BJ (cell line): Measurements from ENCODE around the gene EHD4. TPM values are rescaled to one million over a fixed set of nuclear protein-coding genes. Genes with fewer than 3 reads are reported as not detected.

Source experiments
- CTCF ChIA-PET: fragments of 350-600 bp; formaldehyde crosslinking; extraction: SDS; loops from one replicate; lab custom pipeline; 2021; ENCODE audit warnings: antibody characterized with exemption, inconsistent platforms; lab: Yijun Ruan, JAX
- POLR2A ChIA-PET: fragments of 300-600 bp; sonication (Branson Sonifier 250); formaldehyde crosslinking; extraction: SDS; loops from one replicate; lab custom pipeline; 2021; ENCODE audit warnings: antibody characterized with exemption; lab: Charles Lee
- DNase-seq: peaks from one replicate; pipeline ENCODE4 v3.0.0-alpha.2; 2011; ENCODE audit warnings: low read depth
- H3K27me3 ChIP-seq: 2 replicates; pipeline ENCODE4 v1.6.0; 2011; ENCODE audit warnings: low read length; ENCODE audit not compliant: control insufficient read depth, insufficient read depth
- H3K36me3 ChIP-seq: 2 replicates; pipeline ENCODE4 v1.5.1; 2011; ENCODE audit warnings: low read length; ENCODE audit not compliant: control insufficient read depth, insufficient read depth
- H3K4me3 ChIP-seq: 2 replicates; pipeline ENCODE4 v1.5.1; 2011; ENCODE audit warnings: low read depth, mild to moderate bottlenecking, control low read depth, low read length
- CTCF ChIP-seq: IDR thresholded peaks from 2 replicates; pipeline ENCODE4 v1.5.1; 2011; ENCODE audit warnings: low read depth, mild to moderate bottlenecking, control low read depth, inconsistent platforms, low read length, moderate library complexity; ENCODE audit not compliant: insufficient read depth
- polyA plus RNA-seq: library from polyadenylated mRNA; depleted of rRNA; stranded (reverse); fragments of >200 nt; gene quantifications from 2 replicates; pipeline ENCODE4 v1.2.3, GENCODE V29; 2011

EHD4 gene
- polyA plus RNA-seq, 1 experiment = 17.0 TPM

GRCh38 chr15:41850482-41851166 is 121.7 kb downstream of the EHD4 start:
- TF ChIP-seq CTCF = no peak
- Histone ChIP-seq H3K4me3 (no peak overlapping the region), H3K27me3 (peaks cover 13% of the 10 kb centered on the region), H3K36me3 (peaks cover 3% of the 10 kb centered on the region)
- DNase-seq = no peak
- ChIA-PET CTCF (no interaction called here), POLR2A (no interaction called here)

GRCh38 chr15:41849861-41850260 is 122.5 kb downstream of the EHD4 start:
- ChIA-PET CTCF (no interaction called here), POLR2A (no interaction called here)
- Histone ChIP-seq H3K27me3 (peaks cover 13% of the 10 kb centered on the region), H3K4me3 (no peak overlapping the region), H3K36me3 (peaks cover 3% of the 10 kb centered on the region)
- no peak for TF ChIP-seq CTCF
- DNase-seq = no peak

- ChIA-PET POLR2A (no interaction called here), CTCF (no interaction called here)
- Histone ChIP-seq H3K36me3 (peaks cover 3% of the 10 kb centered on the region), H3K4me3 (no peak overlapping the region), H3K27me3 (peaks cover 10% of the 10 kb centered on the region)
- no peak for DNase-seq
- TF ChIP-seq CTCF = no peak
Measured at GRCh38 chr15:41849204-41849603, 123.2 kb downstream of the EHD4 start.

- DNase-seq = no peak
- CTCF ChIA-PET = no interaction called here
- POLR2A ChIA-PET = no interaction called here
- Histone ChIP-seq H3K4me3 (no peak overlapping the region), H3K36me3 (peaks cover 3% of the 10 kb centered on the region), H3K27me3 (peaks cover 6% of the 10 kb centered on the region)
- TF ChIP-seq CTCF = no peak
Measured at GRCh38 chr15:41848631-41849030, 123.7 kb downstream of the EHD4 start.

- Histone ChIP-seq H3K27me3 (peaks cover 4% of the 10 kb centered on the region), H3K4me3 (no peak overlapping the region), H3K36me3 (peaks cover 3% of the 10 kb centered on the region)
- POLR2A ChIA-PET = no interaction called here
- CTCF ChIA-PET = interaction anchor here (1.6 kb wide), 1 partner anchor 13 kb away, joined by 3 read pairs; no protein-coding TSS in a partner anchor
- DNase-seq = no peak
- no peak for TF ChIP-seq CTCF
Measured at GRCh38 chr15:41847981-41848380, 124.4 kb downstream of the EHD4 start.
